Spleen (tissue), 7 donors: ENCODE results near the gene RHOB.

Experiments used
- POLR2A ChIP-seq, 3 donors: fragments of 450-650 bp; IDR thresholded peaks; one replicate each; pipeline ENCODE4 v1.5.1; 2017; ENCODE audit warnings: antibody characterized with exemption in 3 of 3, mild to moderate bottlenecking in 1 of 3
- POLR2AphosphoS5 ChIP-seq, 3 donors: sonication (generic); formaldehyde crosslinking; IDR thresholded peaks; one replicate each; pipeline ENCODE4 v1.5.1; 2017; ENCODE audit warnings: antibody characterized with exemption in 3 of 3
- TF ChIP-seq, protein P1 (sequence below), 11 experiments: fragments of 200-600 bp in 7 of 11; fragments of 450-650 bp in 4 of 11; sonication (generic) in 4 of 11; IDR thresholded peaks in 8 of 11; conservative IDR thresholded peaks in 3 of 11; 1 replicate in 7 of 11; 2 replicates in 4 of 11; pipeline versions ENCODE4 v1.4.0 to v1.8.0; 2016 to 2021; ENCODE audit warnings: antibody characterized with exemption in 11 of 11, inconsistent platforms in 4 of 11, mild to moderate bottlenecking in 1 of 11
- donor health status: DM: no; HTN: no; CAD: no; lungs with moderate emphysema.
- donor health status: DM: no; HTN: no; CAD: no.
- donor health status: DM: no; HTN: no; CAD: no.

- TF ChIP-seq, protein P1, sequence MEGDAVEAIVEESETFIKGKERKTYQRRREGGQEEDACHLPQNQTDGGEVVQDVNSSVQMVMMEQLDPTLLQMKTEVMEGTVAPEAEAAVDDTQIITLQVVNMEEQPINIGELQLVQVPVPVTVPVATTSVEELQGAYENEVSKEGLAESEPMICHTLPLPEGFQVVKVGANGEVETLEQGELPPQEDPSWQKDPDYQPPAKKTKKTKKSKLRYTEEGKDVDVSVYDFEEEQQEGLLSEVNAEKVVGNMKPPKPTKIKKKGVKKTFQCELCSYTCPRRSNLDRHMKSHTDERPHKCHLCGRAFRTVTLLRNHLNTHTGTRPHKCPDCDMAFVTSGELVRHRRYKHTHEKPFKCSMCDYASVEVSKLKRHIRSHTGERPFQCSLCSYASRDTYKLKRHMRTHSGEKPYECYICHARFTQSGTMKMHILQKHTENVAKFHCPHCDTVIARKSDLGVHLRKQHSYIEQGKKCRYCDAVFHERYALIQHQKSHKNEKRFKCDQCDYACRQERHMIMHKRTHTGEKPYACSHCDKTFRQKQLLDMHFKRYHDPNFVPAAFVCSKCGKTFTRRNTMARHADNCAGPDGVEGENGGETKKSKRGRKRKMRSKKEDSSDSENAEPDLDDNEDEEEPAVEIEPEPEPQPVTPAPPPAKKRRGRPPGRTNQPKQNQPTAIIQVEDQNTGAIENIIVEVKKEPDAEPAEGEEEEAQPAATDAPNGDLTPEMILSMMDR (IDR thresholded peaks at IDR 0.05 in 8 of 11, conservative IDR thresholded peaks at IDR 0.05 in 3 of 11): no peak
- no peak for TF ChIP-seq POLR2A (IDR thresholded peaks at IDR 0.05)
- peak in 2 of 3 donors; percentile 22 to 28 for TF ChIP-seq POLR2AphosphoS5 (IDR thresholded peaks at IDR 0.05)
These were observed 5.1 kb downstream of the RHOB start for GRCh38 chr2:20451761-20452499.
